KMS-11 (cell line): Measurements from ENCODE around the gene MPO.

ENCODE experiments used
- H2AFZ ChIP-seq: fragments of 200-600 bp; sonication (generic); 2 replicates; pipeline ENCODE4 v1.6.1; 2016; ENCODE audit warnings: antibody characterized with exemption, mixed run types, low read depth
- H3K27ac ChIP-seq: fragments of 200-600 bp; sonication (generic); 2 replicates; pipeline ENCODE4 v1.6.1; 2016; ENCODE audit warnings: mild to moderate bottlenecking, mixed run types
- H3K27me3 ChIP-seq: fragments of 200-600 bp; sonication (generic); 2 replicates; pipeline ENCODE4 v1.6.1; 2017; ENCODE audit warnings: mild to moderate bottlenecking, low read depth, mixed run types, moderate library complexity; ENCODE audit not compliant: insufficient read depth
- H3K36me3 ChIP-seq: fragments of 200-600 bp; sonication (generic); 2 replicates; pipeline ENCODE4 v1.6.1; 2017; ENCODE audit warnings: mild to moderate bottlenecking, mixed run types; ENCODE audit not compliant: insufficient read depth
- H3K4me1 ChIP-seq: fragments of 200-600 bp; sonication (generic); 2 replicates; pipeline ENCODE4 v1.6.1; 2016; ENCODE audit warnings: mild to moderate bottlenecking, low read depth, mixed run types; ENCODE audit not compliant: poor library complexity, severe bottlenecking
- H3K4me2 ChIP-seq: fragments of 200-600 bp; sonication (generic); 2 replicates; pipeline ENCODE4 v1.7.0; 2016; ENCODE audit warnings: mild to moderate bottlenecking, mixed run types
- H3K4me3 ChIP-seq: fragments of 200-600 bp; sonication (generic); IDR thresholded peaks from 2 replicates; pipeline ENCODE4 v1.6.1; 2017; ENCODE audit warnings: low read depth, low read length, mixed read lengths; ENCODE audit not compliant: insufficient read depth
- H3K79me2 ChIP-seq: fragments of 200-600 bp; sonication (generic); 2 replicates; pipeline ENCODE4 v1.6.1; 2016; ENCODE audit warnings: low read depth, mixed run types; ENCODE audit not compliant: insufficient read depth
- H3K9ac ChIP-seq: fragments of 200-600 bp; sonication (generic); 2 replicates; pipeline ENCODE4 v1.6.1; 2016; ENCODE audit warnings: mild to moderate bottlenecking, mixed run types
- H4K20me1 ChIP-seq: fragments of 200-600 bp; sonication (generic); 2 replicates; pipeline ENCODE4 v1.6.1; 2016; ENCODE audit warnings: mild to moderate bottlenecking, mixed run types; ENCODE audit not compliant: insufficient read depth
- CTCF ChIP-seq: fragments of 200-600 bp; sonication (generic); conservative IDR thresholded peaks from 2 replicates; pipeline ENCODE4 v1.6.1; 2017; ENCODE audit warnings: low read depth, mild to moderate bottlenecking, antibody characterized with exemption, low read length, moderate library complexity, mixed read lengths

MPO gene

GRCh38 chr17:58268326-58268725, 12.4 kb downstream of the MPO start:
- Histone ChIP-seq H2AFZ (no peak overlapping the region), H3K27ac (no peak overlapping the region), H3K27me3 (no peaks in the 10 kb centered on the region), H3K4me1 (peaks cover 5% of the 10 kb centered on the region), H3K4me3 (no peak overlapping the region), H3K79me2 (no peaks in the 10 kb centered on the region), H3K4me2 (no peak overlapping the region), H3K36me3 (no peaks in the 10 kb centered on the region), H4K20me1 (no peaks in the 10 kb centered on the region), H3K9ac (no peak overlapping the region)
- no peak for TF ChIP-seq CTCF

GRCh38 chr17:58267347-58268324, 13.1 kb downstream of the MPO start:
- Histone ChIP-seq H3K27ac (no peak overlapping the region), H3K4me1 (peaks cover 6% of the 10 kb centered on the region), H3K79me2 (no peaks in the 10 kb centered on the region), H3K4me3 (no peak overlapping the region), H3K4me2 (no peak overlapping the region), H3K27me3 (no peaks in the 10 kb centered on the region), H4K20me1 (no peaks in the 10 kb centered on the region), H3K9ac (no peak overlapping the region), H2AFZ (no peak overlapping the region), H3K36me3 (no peaks in the 10 kb centered on the region)
- TF ChIP-seq CTCF, result no peak

- Histone ChIP-seq H3K79me2 (no peaks in the 10 kb centered on the region), H3K4me3 (no peak overlapping the region), H4K20me1 (no peaks in the 10 kb centered on the region), H3K4me1 (peaks cover 6% of the 10 kb centered on the region), H2AFZ (no peak overlapping the region), H3K27me3 (no peaks in the 10 kb centered on the region), H3K27ac (no peak overlapping the region), H3K36me3 (no peaks in the 10 kb centered on the region), H3K4me2 (no peak overlapping the region), H3K9ac (no peak overlapping the region)
- no peak for TF ChIP-seq CTCF
Observed at GRCh38 chr17:58265902-58266875, 14.5 kb downstream of the MPO start.

GRCh38 chr17:58265271-58265670, 15.5 kb downstream of the MPO start:
- Histone ChIP-seq H3K4me1 (peaks cover 6% of the 10 kb centered on the region), H3K4me3 (no peak overlapping the region), H3K27me3 (no peaks in the 10 kb centered on the region), H4K20me1 (no peaks in the 10 kb centered on the region), H3K9ac (no peak overlapping the region), H3K79me2 (no peaks in the 10 kb centered on the region), H3K36me3 (no peaks in the 10 kb centered on the region), H3K27ac (no peak overlapping the region), H2AFZ (no peak overlapping the region), H3K4me2 (no peak overlapping the region)
- no peak for TF ChIP-seq CTCF
